Fibroblast of peridontal ligament (primary cell): ENCODE data around the gene MARCO.
"Not testable (repeated sequence)": the region's sequence is repeated elsewhere in the genome, so short reads cannot be mapped to it uniquely, and the experiment has no call there.

Source experiments
- DNase-seq: peaks from one replicate; pipeline ENCODE4 v3.0.0-alpha.2; 2010; ENCODE audit errors: extremely low read depth

The MARCO gene

GRCh38 chr2:118974103-118974993 is 32.4 kb downstream of the MARCO start:
- DNase-seq: peak; percentile 18

GRCh38 chr2:118975133-118975532 is 33.1 kb downstream of the MARCO start:
- no peak for DNase-seq

- DNase-seq: no peak
Measured at GRCh38 chr2:118978064-118978463, 36.1 kb downstream of the MARCO start.

- DNase-seq: no peak
Measured at GRCh38 chr2:118979152-118979861, 37.3 kb downstream of the MARCO start.

GRCh38 chr2:118980022-118980421 is 38.0 kb downstream of the MARCO start:
- no peak for DNase-seq

- DNase-seq: no peak
Measured at GRCh38 chr2:118980573-118980972, 38.6 kb downstream of the MARCO start.

- DNase-seq: no peak
Measured at GRCh38 chr2:118981632-118982031, 39.6 kb downstream of the MARCO start.

GRCh38 chr2:118982039-118982438 is 40.0 kb downstream of the MARCO start:
- no peak for DNase-seq

GRCh38 chr2:118983133-118983532 is 41.1 kb downstream of the MARCO start:
- no peak for DNase-seq

- DNase-seq: no peak
Measured at GRCh38 chr2:118983915-118984314, 41.9 kb downstream of the MARCO start.

GRCh38 chr2:118986738-118987137 is 44.7 kb downstream of the MARCO start:
- DNase-seq: no peak

- DNase-seq: no peak
Measured at GRCh38 chr2:118987886-118988285, 45.9 kb downstream of the MARCO start.

GRCh38 chr2:118988706-118989105 is 46.7 kb downstream of the MARCO start:
- DNase-seq: no peak

- DNase-seq: no peak
Measured at GRCh38 chr2:118989481-118989880, 47.5 kb downstream of the MARCO start.

GRCh38 chr2:118990757-118991545 is 49.0 kb downstream of the MARCO start:
- no peak for DNase-seq

GRCh38 chr2:118991554-118991953 is 49.6 kb downstream of the MARCO start:
- no peak for DNase-seq

GRCh38 chr2:118992740-118993391 is 50.9 kb downstream of the MARCO start:
- DNase-seq: no peak

GRCh38 chr2:118993392-118993752 is 51.4 kb downstream of the MARCO start:
- no peak for DNase-seq

- no peak for DNase-seq
Measured at GRCh38 chr2:118994172-118994700, 52.2 kb downstream of the MARCO start.

GRCh38 chr2:118994778-118995177 is 52.8 kb downstream of the MARCO start:
- no peak for DNase-seq

- DNase-seq: not testable (repeated sequence)
Measured at GRCh38 chr2:119003856-119004255, 61.9 kb downstream of the MARCO start.

- no peak for DNase-seq
Measured at GRCh38 chr2:119004602-119005001, 62.6 kb downstream of the MARCO start.
